Duodenal mucosa (tissue), 2 donors: ENCODE measurements around the gene RNASE8.

ENCODE experiments used
- H3K27ac ChIP-seq: one replicate; pipeline ENCODE4 v1.7.0; 2013; ENCODE audit warnings: low read depth, low read length
- H3K27me3 ChIP-seq, 2 donors: one replicate each; pipeline ENCODE4 v1.7.0; 2013; ENCODE audit warnings: low read length in 2 of 2, control low read depth in 1 of 2; ENCODE audit not compliant: insufficient read depth in 2 of 2, control insufficient read depth in 1 of 2
- H3K36me3 ChIP-seq, 2 donors: one replicate each; pipeline ENCODE4 v1.7.0; 2013; ENCODE audit warnings: low read length in 2 of 2, control low read depth in 1 of 2; ENCODE audit not compliant: insufficient read depth in 2 of 2, control insufficient read depth in 1 of 2
- H3K4me1 ChIP-seq, 2 donors: one replicate each; pipeline ENCODE4 v1.7.0; 2013; ENCODE audit warnings: low read length in 2 of 2, control low read depth in 1 of 2; ENCODE audit not compliant: insufficient read depth in 2 of 2, control insufficient read depth in 1 of 2
- H3K4me3 ChIP-seq, 2 donors: one replicate each; pipeline ENCODE4 v1.7.0; 2013; ENCODE audit warnings: low read length in 2 of 2, low read depth in 1 of 2
- H3K9ac ChIP-seq, 2 donors: one replicate each; pipeline ENCODE4 v1.7.0; 2013; ENCODE audit warnings: low read length in 2 of 2, low read depth in 1 of 2
- H3K9me3 ChIP-seq, 2 donors: one replicate each; pipeline ENCODE4 v1.7.0; 2013; ENCODE audit warnings: low read length in 2 of 2, control low read depth in 1 of 2; ENCODE audit not compliant: control insufficient read depth in 1 of 2

Gene RNASE8

GRCh38 chr14:21063479-21063878 lies 5.9 kb downstream of the RNASE8 start:
- Histone ChIP-seq H3K4me3 (no peak overlapping the region), H3K9ac (no peak overlapping the region), H3K27me3 (no peaks in the 10 kb centered on the region), H3K27ac (no peak overlapping the region), H3K36me3 (no peaks in the 10 kb centered on the region), H3K4me1 (peaks cover 8 to 10% of the 10 kb centered on the region in 2 donors), H3K9me3 (no peaks in the 10 kb centered on the region)

GRCh38 chr14:21066882-21067502 lies 9.4 kb downstream of the RNASE8 start:
- H3K4me1 ChIP-seq: peaks cover 16 to 21% of the 10 kb centered on the region in 2 donors
- H3K27me3 ChIP-seq: peaks cover 0 to 10% of the 10 kb centered on the region in 2 donors
- no peak overlapping the region for H3K4me3 ChIP-seq
- H3K9me3 ChIP-seq: no peaks in the 10 kb centered on the region
- no peaks in the 10 kb centered on the region for H3K36me3 ChIP-seq
- no peak overlapping the region for H3K27ac ChIP-seq
- H3K9ac ChIP-seq: no peak overlapping the region

GRCh38 chr14:21068521-21069387 lies 11.1 kb downstream of the RNASE8 start:
- H3K4me3 ChIP-seq: peak overlapping the region; percentile 81 to 94
- H3K27ac ChIP-seq: no peak overlapping the region
- peak overlapping the region; percentile 19 to 63 for H3K9ac ChIP-seq
- H3K27me3 ChIP-seq: peaks cover 0 to 10% of the 10 kb centered on the region in 2 donors
- no peaks in the 10 kb centered on the region for H3K36me3 ChIP-seq
- peaks cover 29 to 32% of the 10 kb centered on the region in 2 donors for H3K4me1 ChIP-seq
- no peaks in the 10 kb centered on the region for H3K9me3 ChIP-seq

GRCh38 chr14:21069388-21070082 lies 11.9 kb downstream of the RNASE8 start:
- Histone ChIP-seq H3K4me3 (peak overlapping the region; percentile 81 to 94), H3K4me1 (peaks cover 29 to 32% of the 10 kb centered on the region in 2 donors), H3K9ac (peak overlapping the region; percentile 19 to 63), H3K36me3 (no peaks in the 10 kb centered on the region), H3K27ac (peak overlapping the region; percentile 43), H3K9me3 (no peaks in the 10 kb centered on the region), H3K27me3 (peaks cover 0 to 10% of the 10 kb centered on the region in 2 donors)

GRCh38 chr14:21070083-21070609 lies 12.5 kb downstream of the RNASE8 start, which contains the start of gene ARHGEF40:
TSS of gene ARHGEF40 (plus strand) at chr14:21070304. CDS start at chr14:21070397, 93 bp downstream.
- Histone ChIP-seq H3K4me3 (peak within 1 kb of the TSS; percentile 81 to 94), H3K9me3 (no peaks in the 10 kb centered on the region), H3K27ac (peak within 1 kb of the TSS; percentile 74), H3K9ac (peak within 1 kb of the TSS; percentile 77 to 90), H3K36me3 (peaks cover 0 to 3% of the 10 kb centered on the region in 2 donors), H3K4me1 (peaks cover 29 to 32% of the 10 kb centered on the region in 2 donors), H3K27me3 (peaks cover 0 to 10% of the 10 kb centered on the region in 2 donors)

- Histone ChIP-seq H3K4me3 (peak overlapping the region; percentile 81 to 94), H3K27ac (peak overlapping the region; percentile 74), H3K36me3 (peaks cover under 1 to 8% of the 10 kb centered on the region in 2 donors), H3K9me3 (no peaks in the 10 kb centered on the region), H3K9ac (peak overlapping the region; percentile 77 to 90), H3K27me3 (peaks cover 0 to 10% of the 10 kb centered on the region in 2 donors), H3K4me1 (peaks cover 29 to 32% of the 10 kb centered on the region in 2 donors)
These were observed 13.1 kb downstream of the RNASE8 start for GRCh38 chr14:21070610-21071224.

GRCh38 chr14:21071225-21072030 lies 13.8 kb downstream of the RNASE8 start:
- Histone ChIP-seq H3K9ac (peak overlapping the region; percentile 77 to 90), H3K27ac (peak overlapping the region; percentile 74), H3K4me3 (peak overlapping the region; percentile 81 to 94), H3K27me3 (peaks cover 0 to 10% of the 10 kb centered on the region in 2 donors), H3K9me3 (no peaks in the 10 kb centered on the region), H3K4me1 (peaks cover 29 to 32% of the 10 kb centered on the region in 2 donors), H3K36me3 (peaks cover 8 to 15% of the 10 kb centered on the region in 2 donors)

- Histone ChIP-seq H3K9ac (peak overlapping the region; percentile 77 to 90), H3K4me3 (peak overlapping the region; percentile 81 to 94), H3K27me3 (peaks cover 0 to 10% of the 10 kb centered on the region in 2 donors), H3K9me3 (no peaks in the 10 kb centered on the region), H3K4me1 (peaks cover 29 to 32% of the 10 kb centered on the region in 2 donors), H3K36me3 (peaks cover 8 to 22% of the 10 kb centered on the region in 2 donors), H3K27ac (peak overlapping the region; percentile 74)
These were observed 14.4 kb downstream of the RNASE8 start for GRCh38 chr14:21072031-21072473.
